Measurements from ENCODE around the gene SEPTIN2. TPM values are rescaled to one million over a fixed set of nuclear protein-coding genes. Genes with fewer than 3 reads are reported as not detected.

Gene SEPTIN2
- total RNA-seq, 1 donor from 2014 or later = 366 TPM

- no peak for TF ChIP-seq CTCF (conservative IDR thresholded peaks at IDR 0.05; ENCODE audit: low read depth, low read length)
- no peak for DNase-seq (ENCODE audit: low read depth)
- no peak overlapping the region for H3K4me3 ChIP-seq (ENCODE audit: low read depth, low read length)
These were observed 36.3 kb upstream of the SEPTIN2 start for GRCh38 chr2:241279413-241279812.

- no peak for DNase-seq (ENCODE audit: low read depth)
- no peak for TF ChIP-seq CTCF (conservative IDR thresholded peaks at IDR 0.05; ENCODE audit: low read depth, low read length)
- no peak overlapping the region for H3K4me3 ChIP-seq (ENCODE audit: low read depth, low read length)
These were observed 35.9 kb upstream of the SEPTIN2 start for GRCh38 chr2:241279828-241280227.

- DNase-seq (ENCODE audit: low read depth) = no peak
- TF ChIP-seq CTCF (conservative IDR thresholded peaks at IDR 0.05; ENCODE audit: low read depth, low read length) = no peak
These were observed 35.4 kb upstream of the SEPTIN2 start for GRCh38 chr2:241280291-241280690.

GRCh38 chr2:241282555-241282954 lies 33.2 kb upstream of the SEPTIN2 start:
- no peak overlapping the region for H3K4me3 ChIP-seq (ENCODE audit: low read depth, low read length)
- TF ChIP-seq CTCF (conservative IDR thresholded peaks at IDR 0.05; ENCODE audit: low read depth, low read length) = no peak
- no peak for DNase-seq (ENCODE audit: low read depth)

More at GRCh38 chr2:241280291-241280690, 35.4 kb upstream of the SEPTIN2 start:
- no peak overlapping the region for H3K4me3 ChIP-seq (ENCODE audit: low read depth, low read length)

- no peak overlapping the region for H3K4me3 ChIP-seq (ENCODE audit: low read depth, low read length)
- TF ChIP-seq CTCF (conservative IDR thresholded peaks at IDR 0.05; ENCODE audit: low read depth, low read length) = no peak
- DNase-seq (ENCODE audit: low read depth) = no peak
These were observed 30.1 kb upstream of the SEPTIN2 start for GRCh38 chr2:241285596-241285995.

- TF ChIP-seq CTCF (conservative IDR thresholded peaks at IDR 0.05; ENCODE audit: low read depth, low read length) = no peak
- H3K4me3 ChIP-seq (ENCODE audit: low read depth, low read length) = no peak overlapping the region
- no peak for DNase-seq (ENCODE audit: low read depth)
These were observed 29.2 kb upstream of the SEPTIN2 start for GRCh38 chr2:241286348-241287090.

- no peak overlapping the region for H3K4me3 ChIP-seq (ENCODE audit: low read depth, low read length)
- no peak for TF ChIP-seq CTCF (conservative IDR thresholded peaks at IDR 0.05; ENCODE audit: low read depth, low read length)
- DNase-seq (ENCODE audit: low read depth) = no peak
These were observed 27.3 kb upstream of the SEPTIN2 start for GRCh38 chr2:241288324-241288888.

All from epithelial cell of proximal tubule (primary cell).